Testis (tissue), 2 donors: ENCODE data around the gene ABCD1.

Source experiments
- POLR2A ChIP-seq: fragments of 450-650 bp; IDR thresholded peaks from one replicate; pipeline ENCODE4 v1.6.1; 2017; ENCODE audit warnings: antibody characterized with exemption, mild to moderate bottlenecking, moderate library complexity
- TF ChIP-seq, protein P1 (sequence below), 3 experiments: fragments of 450-650 bp in 2 of 3; fragments of 200-600 bp in 1 of 3; sonication (generic) in 1 of 3; IDR thresholded peaks; one replicate each; pipeline ENCODE4 v1.5.1; 2016 to 2019; ENCODE audit warnings: antibody characterized with exemption in 3 of 3, mild to moderate bottlenecking in 2 of 3, moderate library complexity in 1 of 3

DNA sequence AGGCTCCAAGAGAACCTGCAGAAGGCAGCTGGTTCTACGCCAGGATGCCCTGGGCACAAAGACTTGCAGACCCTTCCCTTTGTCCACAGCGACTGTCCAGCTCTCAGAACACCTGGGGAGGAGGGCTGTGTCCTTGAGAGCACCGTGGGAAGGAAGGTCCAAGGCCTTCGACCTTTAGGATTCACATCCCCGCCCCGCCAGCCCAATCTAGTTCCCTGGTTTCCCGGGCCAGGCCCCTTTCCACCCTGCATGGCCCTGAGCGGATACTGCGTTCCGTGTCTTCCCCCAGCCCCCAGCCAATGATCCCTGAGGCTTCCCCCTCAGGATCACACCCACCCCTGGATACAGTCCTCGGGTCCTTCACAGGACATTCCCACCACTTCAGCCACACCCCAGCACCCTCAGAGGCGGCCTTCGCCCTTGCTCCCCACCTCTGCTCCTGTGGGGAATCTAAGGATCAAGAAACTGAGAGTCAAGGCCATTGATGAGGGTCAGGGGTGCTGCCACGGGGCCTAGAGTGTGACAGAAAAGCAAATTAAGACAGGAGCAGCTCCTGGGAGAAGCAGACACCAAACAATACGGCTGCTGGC lies 9.1 kb downstream of the ABCD1 start:
- TF ChIP-seq, protein P1, sequence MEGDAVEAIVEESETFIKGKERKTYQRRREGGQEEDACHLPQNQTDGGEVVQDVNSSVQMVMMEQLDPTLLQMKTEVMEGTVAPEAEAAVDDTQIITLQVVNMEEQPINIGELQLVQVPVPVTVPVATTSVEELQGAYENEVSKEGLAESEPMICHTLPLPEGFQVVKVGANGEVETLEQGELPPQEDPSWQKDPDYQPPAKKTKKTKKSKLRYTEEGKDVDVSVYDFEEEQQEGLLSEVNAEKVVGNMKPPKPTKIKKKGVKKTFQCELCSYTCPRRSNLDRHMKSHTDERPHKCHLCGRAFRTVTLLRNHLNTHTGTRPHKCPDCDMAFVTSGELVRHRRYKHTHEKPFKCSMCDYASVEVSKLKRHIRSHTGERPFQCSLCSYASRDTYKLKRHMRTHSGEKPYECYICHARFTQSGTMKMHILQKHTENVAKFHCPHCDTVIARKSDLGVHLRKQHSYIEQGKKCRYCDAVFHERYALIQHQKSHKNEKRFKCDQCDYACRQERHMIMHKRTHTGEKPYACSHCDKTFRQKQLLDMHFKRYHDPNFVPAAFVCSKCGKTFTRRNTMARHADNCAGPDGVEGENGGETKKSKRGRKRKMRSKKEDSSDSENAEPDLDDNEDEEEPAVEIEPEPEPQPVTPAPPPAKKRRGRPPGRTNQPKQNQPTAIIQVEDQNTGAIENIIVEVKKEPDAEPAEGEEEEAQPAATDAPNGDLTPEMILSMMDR (IDR thresholded peaks at IDR 0.05), result no peak
- TF ChIP-seq POLR2A, result no peak
